IPS-18c (cell line): ENCODE measurements around the gene TRIM9.
"Not testable (repeated sequence)": the region's sequence is repeated elsewhere in the genome, so short reads cannot be mapped to it uniquely, and the experiment has no call there.

ENCODE experiments used
- H3K4me3 ChIP-seq: 2 replicates; pipeline ENCODE4 v1.7.0; 2013; ENCODE audit warnings: low read depth, mild to moderate bottlenecking, low read length, moderate library complexity; ENCODE audit not compliant: insufficient read depth
- H3K9me3 ChIP-seq: one replicate; pipeline ENCODE4 v1.6.1; 2013; ENCODE audit warnings: mild to moderate bottlenecking, low read length, moderate library complexity; ENCODE audit not compliant: control insufficient read depth, insufficient read depth

TRIM9 gene

DNA sequence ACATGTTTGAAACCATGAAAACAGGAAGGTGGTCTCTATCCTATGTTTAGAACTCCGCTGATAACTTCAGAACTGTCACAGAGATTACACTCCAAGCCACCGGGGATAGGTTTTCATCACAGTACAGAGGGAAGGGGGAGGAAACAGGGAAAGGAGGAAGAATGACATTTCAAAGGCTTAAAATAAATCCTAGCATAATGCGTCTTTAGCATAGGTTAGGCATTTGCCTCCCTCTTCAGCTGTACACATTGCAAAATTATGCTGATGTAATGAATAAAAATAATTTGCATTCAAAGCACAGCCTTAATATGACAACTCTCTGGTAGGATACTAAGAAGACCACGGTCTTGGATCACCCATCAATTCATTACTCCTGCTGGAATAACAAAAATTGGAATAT is 96.3 kb downstream of the TRIM9 start:
- H3K9me3 ChIP-seq = no peaks in the 10 kb centered on the region

DNA sequence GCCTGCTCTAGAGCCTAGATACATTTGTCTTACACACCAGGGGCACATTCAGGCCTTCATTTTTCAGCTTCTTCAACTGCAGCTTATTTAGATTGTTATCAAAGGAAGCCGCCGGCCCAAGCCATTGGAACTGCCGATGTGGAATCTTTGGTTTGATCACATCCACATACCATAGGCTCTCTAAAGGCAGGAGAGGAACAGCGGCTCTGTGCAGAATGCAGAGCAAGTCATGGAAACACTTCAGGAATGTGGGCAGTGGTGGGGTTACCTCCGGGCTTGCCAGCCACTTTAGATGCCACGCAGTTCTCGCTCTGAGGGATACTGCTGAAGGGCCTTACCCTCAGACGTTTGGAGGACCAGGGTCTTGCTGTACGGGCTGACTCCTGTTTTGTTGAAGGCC is 97.2 kb downstream of the TRIM9 start:
- Histone ChIP-seq H3K9me3 (no peaks in the 10 kb centered on the region), H3K4me3 (no peak overlapping the region)

More for the DNA sequence above, 96.3 kb downstream of the TRIM9 start:
- H3K4me3 ChIP-seq = no peak overlapping the region

DNA sequence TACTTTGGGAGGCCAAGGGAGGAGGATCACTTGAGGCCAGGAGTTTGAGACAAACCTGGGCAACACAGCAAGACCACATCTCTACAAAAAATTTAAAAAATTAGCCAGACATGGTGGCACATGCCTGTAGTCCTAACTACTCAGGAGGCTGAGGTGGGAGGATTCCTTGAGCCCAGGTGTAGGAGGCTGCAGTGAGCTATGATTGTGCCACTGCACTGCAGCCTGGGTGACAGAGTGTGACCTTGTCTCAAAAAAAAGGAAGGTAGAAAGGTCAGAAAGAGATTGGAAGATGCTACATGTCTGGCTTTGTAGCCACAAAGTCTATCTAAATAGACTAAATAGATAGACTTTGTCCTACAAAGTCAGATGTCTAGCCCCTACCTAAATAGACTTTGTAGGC is 100.7 kb downstream of the TRIM9 start:
- not testable (repeated sequence) for H3K4me3 ChIP-seq, H3K9me3 ChIP-seq

DNA sequence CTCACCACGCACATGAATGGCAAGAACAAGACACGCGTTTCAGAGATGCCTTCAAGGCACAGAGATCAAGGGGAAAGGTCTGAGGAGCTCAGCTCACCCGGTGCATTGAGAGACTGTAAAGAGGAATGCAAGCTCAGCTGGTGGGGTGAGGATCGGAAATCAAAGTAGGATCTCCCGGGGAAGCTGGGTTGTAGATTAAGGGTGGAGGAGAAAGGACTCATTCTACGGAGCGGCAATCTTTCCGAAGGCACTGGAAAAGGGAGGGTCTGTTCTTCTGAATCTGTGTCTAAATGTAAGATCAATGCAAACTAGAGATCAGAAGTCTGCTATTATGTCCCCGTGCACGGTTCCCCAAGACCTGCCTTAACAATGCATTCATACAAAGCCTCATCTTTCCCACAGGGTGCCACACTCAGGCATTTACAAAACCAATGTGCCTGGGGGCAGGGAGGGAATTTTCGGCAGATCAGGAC is 109.0 kb downstream of the TRIM9 start:
- no peak overlapping the region for H3K4me3 ChIP-seq

DNA sequence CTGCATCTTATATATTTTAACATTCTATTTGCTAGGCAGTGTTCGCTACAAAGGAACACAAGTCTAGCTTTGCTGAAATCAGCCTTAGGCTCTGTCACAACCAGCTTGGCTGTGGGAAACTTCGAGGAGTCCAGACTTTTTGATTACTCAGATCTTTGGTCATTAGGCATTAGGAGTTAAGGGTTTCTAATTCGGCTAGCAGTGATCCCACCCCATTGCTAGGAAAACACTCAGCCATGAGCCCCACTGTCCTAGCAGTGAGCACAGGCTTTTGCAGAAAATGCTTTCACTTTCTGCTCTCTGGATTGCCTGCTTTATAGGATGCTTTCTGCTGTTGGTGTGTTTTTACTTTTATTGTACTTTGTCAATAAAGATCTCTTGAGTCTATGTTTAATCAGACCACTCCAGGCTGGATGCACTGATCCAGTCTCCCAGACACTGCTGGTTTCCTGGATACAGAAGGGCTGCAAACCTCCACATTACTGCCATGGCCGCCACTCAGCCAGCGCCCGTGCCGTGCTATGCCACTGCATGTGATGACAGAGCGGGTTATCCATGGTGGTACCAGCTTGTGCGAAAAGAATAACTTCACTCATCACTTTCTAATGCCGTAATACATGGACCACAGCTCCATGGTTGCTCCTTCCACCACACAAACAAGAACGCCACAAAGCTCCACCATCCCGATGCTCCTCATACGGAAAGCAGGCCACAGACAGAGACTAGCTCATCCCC is 109.6 kb downstream of the TRIM9 start:
- Histone ChIP-seq H3K9me3 (no peaks in the 10 kb centered on the region), H3K4me3 (no peak overlapping the region)

More for the DNA sequence above, 109.0 kb downstream of the TRIM9 start:
- no peaks in the 10 kb centered on the region for H3K9me3 ChIP-seq

DNA sequence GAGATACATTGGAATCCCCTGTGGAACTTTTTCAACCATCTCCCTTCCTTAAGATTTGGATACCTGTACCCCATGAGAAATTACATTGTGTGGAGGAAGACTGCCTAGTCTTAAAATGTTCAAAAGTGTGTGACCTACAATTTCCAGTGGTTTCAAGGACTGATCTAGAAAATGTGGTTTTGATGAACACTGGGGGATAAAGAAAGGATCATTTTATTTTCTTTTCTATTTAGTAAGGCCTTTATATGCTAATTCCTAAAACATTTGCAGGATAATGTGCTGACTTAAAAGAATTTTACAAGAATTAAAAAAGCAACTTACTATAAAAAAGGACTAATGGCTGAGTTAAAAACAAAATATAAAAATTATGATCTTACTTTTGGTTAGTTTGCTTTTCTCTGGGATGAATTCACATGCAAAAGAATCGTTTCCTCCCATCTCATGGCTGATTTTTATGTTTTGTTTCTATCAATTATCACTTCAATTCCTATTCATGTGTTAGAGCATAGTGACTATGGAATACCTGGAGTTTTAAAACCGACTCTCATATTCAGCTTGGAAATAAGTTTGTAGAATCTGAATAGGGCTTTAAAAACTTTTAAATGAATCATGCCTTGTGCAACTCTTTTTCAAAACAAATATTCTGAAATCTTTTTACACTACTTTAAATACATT is 110.7 kb downstream of the TRIM9 start:
- no peak overlapping the region for H3K4me3 ChIP-seq
- H3K9me3 ChIP-seq = no peaks in the 10 kb centered on the region

DNA sequence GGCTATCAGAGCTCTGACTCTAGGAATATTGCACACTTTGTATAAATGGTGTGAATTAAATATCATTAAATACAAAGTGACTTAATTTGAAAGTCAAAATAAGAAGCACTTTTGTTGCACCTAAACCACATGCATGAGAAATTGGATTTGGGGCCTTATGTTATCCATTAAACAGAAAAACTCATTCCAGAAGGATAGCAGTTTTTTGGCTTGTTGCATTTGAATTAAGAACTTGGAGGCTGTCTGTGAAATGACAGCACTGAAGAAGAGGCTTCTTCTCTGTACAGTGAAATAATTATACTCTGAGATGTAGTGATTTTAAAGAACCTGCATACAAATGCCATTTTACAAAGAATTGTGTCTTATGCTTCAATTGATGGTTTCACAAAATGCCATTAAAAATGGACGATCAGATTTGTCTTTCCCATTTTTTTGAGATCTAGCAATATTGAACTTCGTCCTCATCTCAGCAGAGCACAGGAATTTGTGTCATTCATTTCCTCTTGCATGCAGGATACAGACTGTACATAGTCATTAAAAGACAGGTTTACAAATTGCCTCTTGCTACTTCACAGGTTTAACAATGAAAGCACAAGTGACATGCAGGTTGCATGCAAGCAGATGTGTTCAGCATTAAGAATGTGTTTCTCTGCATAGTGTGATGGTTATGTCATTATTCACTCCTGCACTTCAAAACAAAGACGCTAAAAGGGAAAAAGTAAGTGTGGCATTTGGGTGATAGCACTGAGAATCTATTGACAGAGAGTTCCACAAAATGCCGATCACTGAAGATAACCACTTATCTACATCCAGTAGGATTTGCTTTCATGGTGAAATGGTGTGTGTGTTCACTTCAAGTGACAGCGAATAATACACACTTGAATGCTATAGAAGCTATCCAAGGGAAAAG is 114.7 kb downstream of the TRIM9 start:
- Histone ChIP-seq H3K4me3 (no peak overlapping the region), H3K9me3 (peaks cover 2% of the 10 kb centered on the region)

GRCh38 chr14:50978888-50979287 is 116.0 kb downstream of the TRIM9 start:
- peaks cover 2% of the 10 kb centered on the region for H3K9me3 ChIP-seq
- H3K4me3 ChIP-seq = no peak overlapping the region

- Histone ChIP-seq H3K4me3 (no peak overlapping the region), H3K9me3 (peaks cover 2% of the 10 kb centered on the region)
Observed at GRCh38 chr14:50978529-50978871, 116.4 kb downstream of the TRIM9 start.

GRCh38 chr14:50977863-50978528 is 116.9 kb downstream of the TRIM9 start:
- H3K9me3 ChIP-seq = peaks cover 2% of the 10 kb centered on the region
- H3K4me3 ChIP-seq = no peak overlapping the region

GRCh38 chr14:50974118-50974517 is 120.8 kb downstream of the TRIM9 start:
- no peak overlapping the region for H3K4me3 ChIP-seq
- H3K9me3 ChIP-seq = peaks cover 2% of the 10 kb centered on the region

DNA sequence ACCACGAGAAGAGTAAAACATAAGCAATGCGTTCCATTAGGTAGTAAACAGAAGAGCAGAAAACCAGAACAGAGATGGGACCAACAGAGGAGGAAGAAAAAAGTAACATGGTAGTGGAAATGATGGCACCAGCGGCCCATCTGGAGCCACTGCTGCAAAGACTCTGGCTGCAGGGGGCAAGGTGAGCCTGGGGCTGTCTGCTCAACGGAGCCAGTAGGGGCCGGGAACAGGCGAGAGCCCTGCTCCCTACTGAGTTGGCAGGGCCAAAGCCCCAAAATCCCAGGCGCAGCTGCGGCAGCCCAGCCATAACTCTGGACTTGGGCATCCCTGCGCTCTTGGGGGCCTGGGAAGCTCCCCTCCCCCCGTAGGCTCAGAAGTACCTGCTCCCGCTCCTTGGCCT is 122.2 kb downstream of the TRIM9 start:
- no peak overlapping the region for H3K4me3 ChIP-seq
- peaks cover 5% of the 10 kb centered on the region for H3K9me3 ChIP-seq

DNA sequence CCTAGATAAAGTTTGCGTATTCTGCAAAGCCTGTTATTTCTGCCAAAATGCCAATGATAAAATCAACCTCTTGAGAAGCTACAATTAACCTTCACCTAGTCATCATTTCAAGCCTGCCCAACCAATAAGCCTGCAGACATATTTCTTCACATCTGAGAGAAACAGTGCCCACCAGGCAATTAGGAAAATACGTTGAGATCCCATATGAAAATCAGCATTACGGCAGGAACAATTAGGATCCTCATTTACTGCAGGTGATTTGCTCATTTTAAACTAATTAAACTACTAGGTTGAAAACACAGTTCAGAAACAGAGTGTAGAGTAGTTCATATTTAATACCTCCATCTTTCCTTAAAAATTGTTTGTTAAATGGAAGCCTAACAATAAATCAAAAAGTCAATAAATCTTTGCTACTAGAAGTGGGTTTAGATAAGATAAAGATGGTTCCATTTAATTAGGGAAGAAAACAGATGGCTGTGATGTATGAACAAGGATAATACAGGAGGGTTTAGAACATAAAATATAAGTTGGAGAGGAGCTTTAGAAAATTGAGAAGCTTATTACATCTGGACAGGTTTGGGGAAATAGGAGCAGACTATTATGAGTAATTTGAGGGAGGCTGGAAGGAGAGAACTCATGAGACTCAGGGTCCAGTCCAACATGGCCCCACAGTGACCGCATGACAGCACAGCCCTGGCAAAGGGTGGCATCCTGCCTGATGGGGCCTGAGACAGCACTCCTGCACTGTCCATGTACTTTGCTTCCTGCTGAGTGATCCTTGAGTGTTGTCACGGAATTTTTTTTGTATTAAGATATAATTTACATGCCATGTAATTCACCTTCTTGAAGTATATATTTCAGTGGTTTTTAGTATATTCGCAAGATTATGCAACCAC is 123.8 kb downstream of the TRIM9 start:
- Histone ChIP-seq H3K4me3 (no peak overlapping the region), H3K9me3 (peaks cover 3% of the 10 kb centered on the region)

DNA sequence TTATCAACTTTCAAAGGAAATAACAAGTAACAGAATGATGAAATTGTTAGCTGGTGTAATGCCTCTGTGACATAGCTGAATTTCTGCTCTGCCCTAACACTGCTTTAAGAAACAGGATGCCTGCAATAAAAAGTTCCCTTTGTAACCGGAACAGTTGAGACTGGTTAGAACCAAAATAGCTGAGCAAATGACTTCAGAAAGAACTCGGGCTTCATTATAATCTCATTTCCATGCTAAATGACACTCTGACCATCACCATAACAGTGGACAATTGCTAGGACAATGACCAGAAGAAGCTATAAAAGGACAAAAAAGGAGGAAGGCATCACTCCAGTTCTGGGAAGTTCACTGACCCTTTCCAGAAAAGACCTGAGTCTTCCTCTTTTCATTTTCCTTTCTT is 127.1 kb downstream of the TRIM9 start:
- peaks cover 3% of the 10 kb centered on the region for H3K9me3 ChIP-seq
- H3K4me3 ChIP-seq = no peak overlapping the region

DNA sequence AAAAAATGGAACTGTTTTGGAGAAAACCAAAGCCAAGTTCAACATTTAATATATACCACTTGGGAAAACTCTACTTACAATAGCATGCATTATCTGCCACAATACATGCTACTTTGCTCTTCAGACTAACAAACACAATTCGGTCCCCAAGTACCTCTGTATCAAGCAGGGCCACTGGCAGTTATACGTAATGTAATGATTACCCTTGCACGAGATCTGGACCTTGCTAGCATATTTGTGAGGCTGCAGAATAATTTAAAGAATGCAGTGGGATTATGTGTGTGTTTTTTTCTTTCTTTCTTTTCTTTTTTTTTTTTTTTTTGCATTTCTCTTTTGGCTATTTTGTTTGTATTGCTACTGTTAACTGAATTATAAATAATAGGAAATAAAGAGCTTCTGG is 127.8 kb downstream of the TRIM9 start:
- H3K4me3 ChIP-seq = no peak overlapping the region
- peaks cover 3% of the 10 kb centered on the region for H3K9me3 ChIP-seq

GRCh38 chr14:50964683-50965390 is 130.1 kb downstream of the TRIM9 start:
- H3K4me3 ChIP-seq = no peak overlapping the region
- peaks cover 3% of the 10 kb centered on the region for H3K9me3 ChIP-seq
